ENCODE measurements around the gene DPYD.

DPYD gene

GRCh38 chr1:97209381-97209957 lies 711.4 kb downstream of the DPYD start:
- H3K36me3 Mint-ChIP-seq, result peaks cover 6% of the 10 kb centered on the region
- no peak for ATAC-seq
- H3K4me1 Mint-ChIP-seq, result no peaks in the 10 kb centered on the region
- H3K27ac Mint-ChIP-seq, result no peak overlapping the region
- no peak overlapping the region for H3K4me3 Mint-ChIP-seq
- no peaks in the 10 kb centered on the region for H3K9me3 Mint-ChIP-seq
- no peak for DNase-seq (ENCODE audit: low spot score in 2 of 2)

- H3K4me1 Mint-ChIP-seq, result no peaks in the 10 kb centered on the region
- H3K36me3 Mint-ChIP-seq, result peaks cover 11% of the 10 kb centered on the region
- no peak overlapping the region for H3K27ac Mint-ChIP-seq
Observed at GRCh38 chr1:97207868-97208267, 713.0 kb downstream of the DPYD start.

GRCh38 chr1:97204468-97204867 lies 716.4 kb downstream of the DPYD start:
- Mint-ChIP-seq H3K4me1 (no peaks in the 10 kb centered on the region), H3K27ac (no peak overlapping the region), H3K36me3 (peaks cover 11% of the 10 kb centered on the region), H3K4me3 (no peak overlapping the region), H3K9me3 (no peaks in the 10 kb centered on the region)
- ATAC-seq (no peak), DNase-seq (ENCODE audit: low spot score in 2 of 2) (no peak)

More at GRCh38 chr1:97207868-97208267, 713.0 kb downstream of the DPYD start:
- Mint-ChIP-seq H3K4me3 (no peak overlapping the region), H3K9me3 (no peaks in the 10 kb centered on the region)
- ATAC-seq (no peak), DNase-seq (ENCODE audit: low spot score in 2 of 2) (no peak)

- ATAC-seq (no peak), DNase-seq (ENCODE audit: low spot score in 2 of 2) (no peak)
Observed at GRCh38 chr1:97202481-97203380, 718.1 kb downstream of the DPYD start.

GRCh38 chr1:97201641-97202040 lies 719.2 kb downstream of the DPYD start:
- DNase-seq (ENCODE audit: low spot score in 2 of 2), result no peak
- Mint-ChIP-seq H3K4me3 (no peak overlapping the region), H3K9me3 (no peaks in the 10 kb centered on the region), H3K36me3 (peaks cover 6% of the 10 kb centered on the region), H3K27ac (no peak overlapping the region), H3K4me1 (no peaks in the 10 kb centered on the region)
- ATAC-seq, result no peak

More at GRCh38 chr1:97202481-97203380, 718.1 kb downstream of the DPYD start:
- H3K4me1 Mint-ChIP-seq, result no peaks in the 10 kb centered on the region
- H3K36me3 Mint-ChIP-seq, result peaks cover 6% of the 10 kb centered on the region
- H3K9me3 Mint-ChIP-seq, result no peaks in the 10 kb centered on the region
- H3K27ac Mint-ChIP-seq, result no peak overlapping the region
- no peak overlapping the region for H3K4me3 Mint-ChIP-seq

GRCh38 chr1:97200595-97200994 lies 720.2 kb downstream of the DPYD start:
- no peaks in the 10 kb centered on the region for H3K4me1 Mint-ChIP-seq
- no peak for DNase-seq (ENCODE audit: low spot score in 2 of 2)
- ATAC-seq, result no peak
- H3K36me3 Mint-ChIP-seq, result peaks cover 6% of the 10 kb centered on the region
- no peak overlapping the region for H3K27ac Mint-ChIP-seq
- H3K9me3 Mint-ChIP-seq, result no peaks in the 10 kb centered on the region
- no peak overlapping the region for H3K4me3 Mint-ChIP-seq

- no peaks in the 10 kb centered on the region for H3K4me1 Mint-ChIP-seq
- no peaks in the 10 kb centered on the region for H3K9me3 Mint-ChIP-seq
- no peak for ATAC-seq
- H3K27ac Mint-ChIP-seq, result no peak overlapping the region
- H3K36me3 Mint-ChIP-seq, result peaks cover 12% of the 10 kb centered on the region
- DNase-seq (ENCODE audit: low spot score in 2 of 2), result no peak
- H3K4me3 Mint-ChIP-seq, result no peak overlapping the region
Observed at GRCh38 chr1:97196825-97197516, 723.9 kb downstream of the DPYD start.

GRCh38 chr1:97192872-97193572 lies 727.8 kb downstream of the DPYD start:
- peaks cover 18% of the 10 kb centered on the region for H3K36me3 Mint-ChIP-seq
- ATAC-seq (no peak), DNase-seq (ENCODE audit: low spot score in 2 of 2) (no peak)
- no peaks in the 10 kb centered on the region for H3K9me3 Mint-ChIP-seq
- no peaks in the 10 kb centered on the region for H3K4me1 Mint-ChIP-seq
- no peak overlapping the region for H3K4me3 Mint-ChIP-seq
- H3K27ac Mint-ChIP-seq, result no peak overlapping the region

- Mint-ChIP-seq H3K4me3 (no peak overlapping the region), H3K4me1 (no peaks in the 10 kb centered on the region), H3K9me3 (no peaks in the 10 kb centered on the region), H3K36me3 (peaks cover 18% of the 10 kb centered on the region), H3K27ac (no peak overlapping the region)
- ATAC-seq, result no peak
- DNase-seq (ENCODE audit: low spot score in 2 of 2), result no peak
Observed at GRCh38 chr1:97190326-97190725, 730.5 kb downstream of the DPYD start.

- peaks cover under 1% of the 10 kb centered on the region for H3K36me3 Mint-ChIP-seq
- ATAC-seq (no peak), DNase-seq (ENCODE audit: low spot score in 2 of 2) (no peak)
- no peak overlapping the region for H3K4me3 Mint-ChIP-seq
- no peak overlapping the region for H3K27ac Mint-ChIP-seq
- H3K4me1 Mint-ChIP-seq, result no peaks in the 10 kb centered on the region
- no peaks in the 10 kb centered on the region for H3K9me3 Mint-ChIP-seq
Observed at GRCh38 chr1:97186381-97186780, 734.5 kb downstream of the DPYD start.

GRCh38 chr1:97174039-97174704 lies 746.7 kb downstream of the DPYD start:
- Mint-ChIP-seq H3K4me3 (no peak overlapping the region), H3K36me3 (no peaks in the 10 kb centered on the region), H3K9me3 (no peaks in the 10 kb centered on the region), H3K27ac (no peak overlapping the region), H3K4me1 (no peaks in the 10 kb centered on the region)
- no peak for ATAC-seq
- DNase-seq (ENCODE audit: low spot score in 2 of 2), result no peak

GRCh38 chr1:97170300-97170699 lies 750.5 kb downstream of the DPYD start:
- H3K36me3 Mint-ChIP-seq, result no peaks in the 10 kb centered on the region
- no peak overlapping the region for H3K4me3 Mint-ChIP-seq
- H3K9me3 Mint-ChIP-seq, result no peaks in the 10 kb centered on the region
- ATAC-seq, result no peak
- no peak for DNase-seq (ENCODE audit: low spot score in 2 of 2)
- H3K4me1 Mint-ChIP-seq, result no peaks in the 10 kb centered on the region
- no peak overlapping the region for H3K27ac Mint-ChIP-seq

GRCh38 chr1:97168056-97168455 lies 752.8 kb downstream of the DPYD start:
- ATAC-seq (no peak), DNase-seq (ENCODE audit: low spot score in 2 of 2) (no peak)
- Mint-ChIP-seq H3K27ac (no peak overlapping the region), H3K4me1 (no peaks in the 10 kb centered on the region), H3K36me3 (no peaks in the 10 kb centered on the region), H3K4me3 (no peak overlapping the region), H3K9me3 (peaks cover 5% of the 10 kb centered on the region)

- no peak overlapping the region for H3K4me3 Mint-ChIP-seq
- H3K36me3 Mint-ChIP-seq, result no peaks in the 10 kb centered on the region
- no peak overlapping the region for H3K27ac Mint-ChIP-seq
- DNase-seq (ENCODE audit: low spot score in 2 of 2) (no peak), ATAC-seq (no peak)
- H3K4me1 Mint-ChIP-seq, result no peaks in the 10 kb centered on the region
- peaks cover 5% of the 10 kb centered on the region for H3K9me3 Mint-ChIP-seq
Observed at GRCh38 chr1:97167246-97167645, 753.6 kb downstream of the DPYD start.

- Mint-ChIP-seq H3K36me3 (no peaks in the 10 kb centered on the region), H3K4me3 (no peak overlapping the region), H3K27ac (no peak overlapping the region), H3K9me3 (peaks cover 5% of the 10 kb centered on the region), H3K4me1 (no peaks in the 10 kb centered on the region)
- no peak for ATAC-seq
- no peak for DNase-seq (ENCODE audit: low spot score in 2 of 2)
Observed at GRCh38 chr1:97166626-97167025, 754.2 kb downstream of the DPYD start.
